Activated CD8-positive, alpha-beta memory T cell treated with anti-CD3 and anti-CD28 coated beads for 1 hour (primary cell): ENCODE measurements around the gene HOXD11.

ENCODE experiments used
- DNase-seq, 2 donors: peaks; one replicate each; pipeline ENCODE4 v3.0.0-alpha.2; 2020; ENCODE audit warnings: low read depth in 1 of 2; ENCODE audit errors: extremely low read depth in 1 of 2

HOXD11 gene

DNA sequence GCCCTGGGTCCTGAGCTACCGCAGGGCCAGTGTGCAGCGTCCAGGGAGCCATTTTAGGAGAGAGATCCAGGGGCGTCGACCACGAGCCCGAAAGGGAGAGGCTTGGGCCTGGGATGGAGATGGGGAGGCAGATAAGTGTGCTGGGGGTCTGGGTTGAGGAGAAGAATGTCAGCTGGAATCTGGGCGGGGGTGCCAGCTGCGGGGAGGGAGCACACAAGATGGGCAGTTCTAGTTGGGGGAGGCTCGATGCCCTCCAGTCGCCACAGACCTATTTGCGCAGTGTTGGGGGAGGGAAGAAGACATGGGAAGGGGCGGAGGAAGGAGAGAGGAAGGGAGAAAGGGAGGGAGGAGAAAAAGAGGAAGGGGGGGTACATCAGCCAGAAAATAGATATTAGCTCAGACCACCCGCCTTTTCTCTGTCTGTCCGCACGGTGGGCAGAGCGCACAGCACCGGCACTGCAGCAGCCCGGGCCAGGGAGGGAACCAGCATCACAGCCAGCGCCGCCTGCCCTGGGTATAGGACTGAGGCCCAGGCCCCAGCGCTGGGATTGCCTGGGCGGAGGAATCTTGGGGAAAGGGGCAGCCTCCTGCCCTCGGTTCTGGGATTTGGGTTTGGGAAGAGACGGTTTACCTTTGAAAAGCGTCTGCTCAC lies 1.9 kb upstream of the HOXD11 start:
- no peak for DNase-seq

DNA sequence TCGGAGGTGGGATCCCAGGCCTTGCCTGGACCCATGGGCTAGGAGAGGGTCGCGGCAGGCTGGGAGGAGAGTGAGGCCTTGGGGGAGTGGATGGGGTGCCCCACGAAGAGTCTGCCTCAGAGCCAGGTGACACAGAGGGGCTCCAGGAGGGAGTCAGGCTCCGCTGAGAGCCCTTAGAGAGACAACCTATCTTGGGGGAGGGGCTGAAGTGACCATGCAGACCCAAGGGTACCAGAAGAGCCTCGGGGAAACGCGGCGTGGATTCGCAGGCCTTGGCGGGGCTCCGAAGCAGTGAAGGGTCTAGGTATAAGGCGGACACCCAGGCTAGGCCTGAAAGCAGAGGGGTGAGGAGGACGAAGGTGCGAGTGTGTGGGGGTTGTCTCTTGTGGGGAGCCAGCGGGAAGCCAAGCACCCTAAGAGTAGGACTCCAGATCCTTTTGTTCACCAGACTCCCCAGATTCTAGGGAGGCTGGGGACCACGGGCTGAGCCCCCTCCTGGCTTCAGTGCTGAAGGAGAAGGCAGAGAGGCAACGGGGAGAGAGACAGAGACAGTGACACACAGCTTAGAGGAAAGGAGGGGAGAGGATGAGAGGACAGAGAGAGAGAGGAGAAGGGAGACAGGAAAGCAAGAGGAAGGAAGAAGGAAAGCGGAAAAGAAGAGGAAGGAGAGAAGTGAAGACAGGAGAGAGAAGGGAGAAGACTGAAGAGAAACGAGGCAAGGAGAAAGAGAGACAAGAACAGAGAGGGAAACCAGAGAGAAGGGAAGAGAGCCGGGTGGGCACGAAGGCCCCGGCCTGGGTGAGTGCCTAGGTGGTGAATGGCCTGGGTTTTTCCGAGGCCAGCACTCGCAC lies 1.1 kb upstream of the HOXD11 start:
- no peak for DNase-seq

DNA sequence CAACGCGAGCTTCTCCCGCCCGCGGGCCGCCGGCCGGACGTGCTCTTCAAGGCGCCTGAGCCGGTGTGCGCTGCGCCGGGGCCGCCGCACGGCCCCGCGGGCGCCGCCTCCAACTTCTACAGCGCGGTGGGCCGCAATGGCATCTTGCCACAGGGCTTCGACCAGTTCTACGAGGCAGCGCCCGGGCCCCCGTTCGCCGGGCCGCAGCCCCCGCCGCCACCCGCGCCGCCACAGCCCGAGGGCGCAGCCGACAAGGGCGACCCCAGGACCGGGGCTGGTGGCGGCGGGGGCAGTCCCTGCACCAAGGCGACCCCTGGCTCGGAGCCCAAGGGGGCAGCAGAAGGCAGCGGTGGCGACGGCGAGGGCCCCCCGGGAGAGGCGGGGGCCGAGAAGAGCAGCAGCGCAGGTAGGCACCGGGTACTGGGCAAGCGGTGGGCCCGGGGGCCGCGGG lies 676 bp downstream of the HOXD11 start:
- no peak for DNase-seq

DNA sequence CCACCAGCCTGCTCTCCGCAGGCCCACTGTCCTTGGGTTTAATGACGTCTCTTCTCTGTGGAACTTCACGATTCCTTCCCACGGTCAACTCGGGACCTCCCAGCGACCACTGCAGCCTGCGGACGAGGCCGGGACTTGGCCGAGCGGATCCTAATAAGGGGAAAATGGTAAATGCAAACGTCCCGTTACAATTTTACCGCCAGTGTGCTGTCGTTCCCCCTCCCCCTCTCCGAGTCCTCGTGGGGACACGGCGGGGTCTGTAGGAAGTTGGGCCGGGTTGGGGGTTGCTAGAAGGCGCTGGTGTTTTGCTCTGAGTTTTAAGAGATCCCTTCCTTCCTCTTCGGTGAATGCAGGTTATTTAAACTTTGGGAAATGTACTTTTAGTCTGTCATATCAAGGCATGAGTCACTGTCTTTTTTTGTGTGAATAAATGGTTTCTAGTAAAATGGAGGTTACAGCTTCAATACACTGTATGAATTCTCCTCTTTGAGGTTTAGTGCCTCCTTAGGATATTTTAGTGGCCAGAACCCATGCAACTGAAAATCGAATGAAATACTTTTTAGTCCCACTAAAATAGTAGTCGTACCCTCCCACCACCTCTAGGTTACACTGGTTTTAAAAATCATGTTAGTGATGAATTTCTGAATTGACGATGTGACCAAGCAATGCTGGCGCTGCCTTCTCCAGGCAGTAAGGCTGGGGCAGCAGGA lies 2.3 kb downstream of the HOXD11 start:
- DNase-seq, result no peak

DNA sequence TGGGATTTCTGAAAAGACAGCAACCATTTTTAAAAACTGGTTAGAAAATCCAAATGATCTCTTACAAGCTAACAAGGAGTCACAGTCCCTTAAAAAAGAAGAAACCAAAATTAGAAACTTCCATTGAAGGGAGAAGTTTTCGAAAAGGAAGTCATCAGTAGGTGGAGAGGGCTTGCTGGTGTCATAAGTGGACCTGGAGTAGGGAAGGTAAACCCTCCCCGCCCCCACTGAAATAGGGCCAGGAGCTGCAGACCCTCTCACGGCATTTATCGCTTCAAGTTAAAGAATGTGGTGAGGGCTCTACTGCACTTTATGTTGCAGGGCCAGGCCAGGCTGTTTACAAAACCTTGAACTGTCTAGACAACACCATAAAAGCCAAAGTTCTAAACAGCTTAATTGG lies 2.9 kb downstream of the HOXD11 start:
- no peak for DNase-seq

DNA sequence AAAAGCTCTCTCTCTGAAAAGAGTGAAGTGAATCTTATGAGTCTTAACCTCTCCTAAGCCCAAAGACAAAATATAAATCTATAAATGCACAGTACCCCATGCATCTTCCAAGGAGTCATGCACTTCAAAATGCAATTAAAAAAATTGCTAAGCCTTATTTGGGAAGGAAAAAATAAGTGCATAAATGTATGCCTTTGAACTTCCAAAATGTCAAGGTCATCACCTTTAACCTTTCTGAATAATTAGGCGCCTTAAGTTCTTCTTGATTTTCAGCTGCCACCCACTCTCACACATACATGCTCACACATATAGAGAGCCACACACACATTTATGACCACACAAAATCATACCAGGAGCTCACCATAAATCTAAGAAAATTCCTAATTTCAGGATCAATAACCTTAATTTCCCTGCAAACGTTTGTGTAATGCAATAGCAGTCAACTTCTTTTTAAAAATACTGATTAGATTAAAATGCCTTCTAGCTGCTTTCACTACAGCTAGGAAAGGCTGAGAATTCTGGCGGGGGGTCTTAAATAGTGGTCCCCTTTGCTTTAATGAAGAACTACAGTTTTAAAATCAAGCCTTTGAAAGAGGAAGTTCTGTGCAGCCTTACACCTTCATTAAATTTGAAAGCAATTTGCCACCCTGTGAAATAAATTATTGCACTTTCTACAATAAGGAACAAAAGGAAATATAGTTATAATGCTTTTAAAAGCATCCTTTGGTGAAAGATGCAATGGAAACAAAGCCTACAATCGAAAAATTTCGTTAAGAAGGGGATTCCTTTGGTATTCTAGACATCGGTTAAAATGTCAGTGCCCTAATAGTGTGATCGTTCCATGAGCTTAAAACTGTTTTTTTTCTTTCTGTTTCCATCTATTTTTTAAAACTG lies 3.6 kb downstream of the HOXD11 start:
- no peak for DNase-seq

DNA sequence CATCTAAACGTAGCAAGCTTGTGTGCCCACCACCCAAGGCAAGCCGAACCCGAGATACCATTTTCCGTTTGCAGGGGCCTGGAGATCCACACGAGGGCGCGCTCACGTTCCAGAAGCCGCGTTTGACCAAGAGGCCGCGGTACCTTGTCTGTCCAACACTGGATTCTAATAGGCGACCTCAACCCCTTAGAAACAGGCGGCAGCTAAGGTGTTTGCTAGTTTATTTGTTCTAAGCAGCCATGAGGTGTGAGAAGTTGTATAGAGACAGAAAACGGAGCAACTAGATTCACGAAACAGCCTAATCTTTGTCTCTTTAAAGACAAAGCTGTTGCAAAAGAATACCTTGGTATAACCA lies 4.2 kb downstream of the HOXD11 start:
- no peak for DNase-seq

DNA sequence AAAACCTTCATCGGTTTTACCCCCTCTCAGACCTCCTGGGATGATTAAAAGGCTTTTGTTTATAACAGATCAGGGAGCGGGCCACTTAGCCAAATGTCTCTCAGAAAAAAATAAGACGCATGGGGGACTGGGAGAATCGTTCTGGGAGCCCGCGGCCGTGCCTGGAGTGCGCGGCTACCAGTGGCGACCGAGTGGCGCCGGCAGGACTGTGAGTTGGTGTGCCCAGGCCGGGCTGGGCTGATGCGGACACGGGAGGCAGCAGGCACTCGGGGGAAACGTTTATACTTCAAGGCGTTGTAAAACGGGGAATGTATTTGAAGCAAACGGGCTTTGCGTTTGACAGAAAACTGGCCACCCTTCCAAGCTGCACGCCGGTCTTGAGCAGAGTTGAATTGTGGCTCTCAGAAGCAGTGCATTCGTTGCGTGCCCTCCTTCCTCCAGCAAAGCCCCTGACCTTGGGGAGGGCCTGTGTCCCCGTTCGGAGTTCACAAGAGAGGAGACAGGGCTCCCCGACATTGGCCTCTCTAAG lies 4.8 kb downstream of the HOXD11 start:
- no peak for DNase-seq

DNA sequence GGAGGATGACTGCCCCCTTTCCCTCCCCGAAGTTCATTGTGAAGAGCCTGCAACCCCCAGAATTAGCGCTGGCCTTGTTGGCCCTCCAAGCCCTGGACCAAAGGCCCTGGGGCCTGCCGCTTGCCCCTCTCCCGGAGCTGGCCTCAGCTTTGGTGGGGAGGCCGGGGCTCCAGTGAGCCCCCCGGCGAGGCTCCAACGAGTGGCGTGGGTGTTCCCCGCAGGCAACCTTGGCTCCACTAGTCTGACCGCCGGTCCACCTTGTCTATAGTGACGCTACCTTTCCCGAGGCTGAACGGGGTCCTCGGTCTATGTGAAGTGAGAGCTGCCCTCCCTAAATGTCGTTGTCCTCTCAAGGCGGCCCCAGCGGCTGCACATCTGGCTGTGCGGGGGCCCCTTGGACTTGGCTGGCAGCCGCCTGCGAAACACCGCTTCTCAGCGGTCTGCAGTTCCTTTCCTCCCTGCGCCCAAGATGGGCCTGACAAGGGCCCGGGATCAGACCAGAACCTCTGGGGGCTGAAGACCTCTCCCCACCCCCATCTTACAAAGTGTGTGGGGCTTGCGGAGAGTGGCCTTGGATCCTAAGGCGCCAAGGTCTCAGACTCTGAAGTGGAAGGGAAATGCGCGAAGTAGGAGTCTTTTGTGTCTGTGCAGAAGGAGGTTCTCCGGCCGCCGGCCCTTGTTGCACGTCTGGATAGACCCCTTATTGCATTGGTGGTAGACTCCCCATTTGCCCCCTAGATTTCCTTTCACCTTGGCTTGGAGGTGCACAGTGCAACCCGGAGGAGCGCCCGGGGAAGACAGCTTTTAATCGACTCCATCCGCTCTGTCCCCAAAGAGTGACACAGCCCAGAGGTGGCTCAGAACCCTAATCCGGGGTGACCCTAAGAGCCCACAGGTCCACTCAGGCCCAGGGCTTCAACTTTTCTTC lies 5.6 kb downstream of the HOXD11 start:
- no peak for DNase-seq

DNA sequence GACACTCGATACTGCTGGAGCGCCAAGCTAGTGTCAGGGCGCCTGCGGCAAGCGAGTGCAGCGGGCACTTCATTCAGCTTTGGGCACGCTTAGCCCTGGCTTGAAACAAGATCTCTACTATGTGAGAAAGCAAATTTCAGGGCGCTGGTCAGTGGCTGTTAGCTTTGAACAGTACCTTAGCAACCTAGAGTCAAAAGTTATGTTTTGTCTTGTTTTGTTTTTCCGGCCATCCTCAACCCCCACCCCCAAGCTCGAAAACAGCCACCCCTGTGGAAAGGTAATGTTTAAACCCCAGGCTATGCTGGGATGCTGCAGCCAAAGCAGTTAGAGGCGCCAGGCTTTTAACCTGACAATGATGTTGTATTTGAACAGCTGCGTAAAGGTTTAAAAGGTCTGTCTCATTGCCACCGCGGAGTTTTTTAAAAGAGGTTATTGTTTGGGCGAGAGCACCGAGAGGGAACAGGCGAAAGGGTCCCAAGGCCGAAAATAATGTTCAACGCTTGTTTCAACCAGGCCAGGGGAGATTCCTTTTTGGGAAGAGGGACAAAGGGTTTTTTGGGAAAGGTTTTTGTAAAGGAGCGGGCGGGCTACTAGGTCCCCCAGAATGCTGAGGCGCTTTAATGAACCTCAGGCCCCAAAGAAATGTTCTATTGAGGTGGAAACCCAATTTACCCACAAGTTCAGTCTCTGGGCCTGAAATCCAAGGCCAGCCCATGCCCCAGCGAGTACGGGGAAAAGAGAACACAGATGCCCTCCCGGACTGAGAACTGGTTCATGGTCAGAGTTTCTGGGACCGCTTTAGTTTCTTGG lies 7.2 kb downstream of the HOXD11 start:
- DNase-seq, result no peak

DNA sequence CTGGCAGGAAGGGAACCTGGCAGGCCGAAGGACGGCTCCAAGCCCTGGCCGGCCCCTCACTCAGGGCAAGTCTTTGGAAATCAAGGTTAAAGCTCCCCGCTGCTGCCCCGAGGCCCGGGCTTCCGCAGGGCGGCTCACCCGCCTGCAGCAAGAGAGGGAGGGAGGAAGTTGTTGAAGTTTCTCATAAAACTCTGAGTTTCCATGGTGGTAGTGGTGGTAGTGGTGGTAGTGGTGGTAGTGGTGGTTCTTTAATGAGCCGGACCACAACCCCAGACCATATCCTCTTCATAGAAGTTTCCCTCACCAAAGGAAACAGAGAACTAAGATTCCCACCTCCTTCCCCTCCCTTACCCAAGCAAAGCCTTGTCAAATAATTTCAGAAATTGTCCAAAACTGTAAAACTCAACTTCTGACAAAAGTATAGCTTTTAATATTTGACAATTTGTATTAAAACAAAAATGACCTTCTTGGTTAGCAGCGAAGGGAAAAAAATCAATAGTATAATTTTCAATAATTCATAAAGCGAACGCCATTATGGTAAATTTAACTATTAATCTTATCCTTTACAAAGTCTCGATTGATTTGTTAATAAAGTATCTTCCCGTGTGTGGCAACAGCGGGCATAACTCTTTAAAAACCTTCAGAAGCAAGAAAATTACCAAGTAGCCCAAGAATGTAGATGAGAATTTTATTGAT lies 8.0 kb downstream of the HOXD11 start:
- no peak for DNase-seq

DNA sequence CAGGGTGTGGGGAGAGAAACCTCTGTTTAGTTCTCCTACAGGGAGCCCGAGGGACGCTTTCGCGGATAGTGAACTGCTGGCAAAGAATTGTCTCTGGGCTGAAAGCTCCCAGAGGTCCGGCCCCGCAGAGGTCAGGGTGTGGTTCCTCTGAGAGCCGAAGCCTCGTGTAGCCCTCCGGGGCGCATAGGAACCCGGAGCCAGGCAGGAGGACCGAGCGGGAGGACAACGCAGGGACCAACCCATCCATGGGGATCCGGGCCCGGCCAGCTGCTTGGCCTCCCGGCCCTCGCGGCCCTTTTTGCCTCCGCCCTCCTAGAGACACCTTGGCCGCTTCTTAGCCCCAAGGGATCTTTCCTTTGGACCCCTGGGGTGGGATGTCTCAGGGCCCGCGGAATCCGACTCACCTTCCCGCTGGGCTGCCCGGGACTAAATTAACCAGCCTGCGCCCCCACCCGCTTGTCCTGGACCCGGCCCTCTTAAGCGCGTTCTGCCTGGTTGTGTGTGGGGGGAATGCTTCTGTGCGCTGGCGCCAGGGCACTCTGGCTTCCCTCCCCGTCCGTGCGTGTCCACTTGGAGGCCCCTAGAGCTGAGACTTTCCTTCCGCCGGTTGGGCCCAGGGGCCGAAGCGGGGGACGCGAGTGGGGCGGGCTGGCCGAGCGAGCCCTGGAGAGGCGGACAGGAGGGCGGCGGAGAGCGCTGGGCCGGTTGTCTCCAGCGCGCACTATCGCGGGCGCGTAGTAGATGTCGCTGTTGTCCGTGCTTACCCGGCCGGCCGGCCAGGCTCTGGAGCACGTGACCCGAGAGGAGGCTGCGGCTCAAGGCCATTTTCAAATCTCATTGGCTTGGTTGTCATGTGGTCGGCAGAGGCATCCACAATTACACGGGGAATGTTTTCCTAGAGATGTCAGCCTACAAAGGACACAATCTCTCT lies 9.1 kb downstream of the HOXD11 start, which contains the start of gene HOXD10:
Gene HOXD10, plus strand, starts transcription at position 896 of the 931 bp plus-strand sequence. CDS start 56 bp downstream, outside the sequence.
- DNase-seq, result no peak

DNA sequence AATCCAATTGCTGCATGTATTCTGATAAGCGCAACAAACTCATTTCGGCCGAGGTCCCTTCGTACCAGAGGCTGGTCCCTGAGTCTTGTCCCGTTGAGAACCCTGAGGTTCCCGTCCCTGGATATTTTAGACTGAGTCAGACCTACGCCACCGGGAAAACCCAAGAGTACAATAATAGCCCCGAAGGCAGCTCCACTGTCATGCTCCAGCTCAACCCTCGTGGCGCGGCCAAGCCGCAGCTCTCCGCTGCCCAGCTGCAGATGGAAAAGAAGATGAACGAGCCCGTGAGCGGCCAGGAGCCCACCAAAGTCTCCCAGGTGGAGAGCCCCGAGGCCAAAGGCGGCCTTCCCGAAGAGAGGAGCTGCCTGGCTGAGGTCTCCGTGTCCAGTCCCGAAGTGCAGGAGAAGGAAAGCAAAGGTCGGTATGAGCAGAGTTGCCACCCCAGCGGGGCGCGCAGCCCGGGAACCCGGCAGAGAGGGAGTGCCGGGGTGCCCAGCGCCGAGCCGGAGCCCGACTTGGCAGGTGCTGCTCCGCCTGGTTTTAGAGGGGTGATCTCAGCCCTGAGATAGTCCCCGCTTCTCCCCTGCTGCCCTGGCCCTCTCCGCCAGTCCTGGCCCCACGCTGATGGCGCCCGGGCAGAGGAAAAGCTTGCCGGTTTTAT lies 10.2 kb downstream of the HOXD11 start:
- no peak for DNase-seq

DNA sequence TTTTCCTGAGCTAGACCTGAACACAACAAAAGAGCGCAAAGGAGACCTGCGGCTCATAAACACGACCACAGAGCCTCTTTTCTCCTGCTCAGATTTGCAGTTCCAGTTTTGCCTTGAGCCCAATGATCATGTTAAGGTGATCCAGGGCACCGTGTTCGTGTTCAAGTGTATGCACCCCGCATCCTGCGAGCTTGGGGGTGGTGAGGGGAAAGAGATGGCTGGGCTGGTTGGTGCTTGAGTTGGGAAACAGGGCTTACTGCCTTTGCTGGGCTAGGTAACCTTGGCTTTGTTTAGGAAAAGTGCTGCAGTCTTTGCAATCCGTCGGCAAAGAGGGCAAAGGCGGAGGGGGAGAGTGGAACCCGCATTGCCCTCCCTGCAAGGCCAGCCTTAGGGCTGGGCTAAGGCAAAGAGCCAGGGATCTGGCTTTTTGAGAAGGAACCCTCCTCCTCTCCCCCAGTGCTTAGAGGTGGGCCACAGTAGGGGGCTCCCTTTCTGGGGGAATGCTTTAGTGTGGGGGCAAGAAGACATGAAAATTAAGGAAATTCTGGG lies 10.8 kb downstream of the HOXD11 start:
- DNase-seq, result no peak

DNA sequence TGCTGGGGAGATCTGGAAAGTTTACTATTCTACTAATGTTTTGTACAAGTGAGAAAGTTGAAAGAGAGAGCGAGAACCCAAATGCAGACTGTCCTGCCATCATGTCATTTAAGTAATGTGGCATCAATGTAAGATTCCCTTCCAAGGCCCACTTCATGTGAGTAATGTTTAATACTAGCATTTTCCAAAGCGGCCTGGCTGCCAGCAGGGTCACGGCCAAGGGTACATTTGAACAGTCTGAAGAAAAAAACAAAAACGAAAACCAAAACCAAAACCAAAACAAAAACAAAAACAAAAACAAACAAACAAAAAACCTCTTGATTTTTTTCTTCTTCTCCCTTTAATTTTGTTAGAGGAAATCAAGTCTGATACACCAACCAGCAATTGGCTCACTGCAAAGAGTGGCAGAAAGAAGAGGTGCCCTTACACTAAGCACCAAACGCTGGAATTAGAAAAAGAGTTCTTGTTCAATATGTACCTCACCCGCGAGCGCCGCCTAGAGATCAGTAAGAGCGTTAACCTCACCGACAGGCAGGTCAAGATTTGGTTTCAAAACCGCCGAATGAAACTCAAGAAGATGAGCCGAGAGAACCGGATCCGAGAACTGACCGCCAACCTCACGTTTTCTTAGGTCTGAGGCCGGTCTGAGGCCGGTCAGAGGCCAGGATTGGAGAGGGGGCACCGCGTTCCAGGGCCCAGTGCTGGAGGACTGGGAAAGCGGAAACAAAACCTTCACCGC lies 11.7 kb downstream of the HOXD11 start:
- DNase-seq, result no peak
